GM19372 (cell line): ENCODE results near the gene RASEF.

Source experiments
- ATAC-seq: cut with Tn5 transposase; IDR thresholded peaks from one replicate; pipeline ENCODE4 v1.9.1; 2021; ENCODE audit warnings: mild to moderate bottlenecking, low read depth, moderate library complexity; ENCODE audit not compliant: unreplicated experiment

Gene RASEF

DNA sequence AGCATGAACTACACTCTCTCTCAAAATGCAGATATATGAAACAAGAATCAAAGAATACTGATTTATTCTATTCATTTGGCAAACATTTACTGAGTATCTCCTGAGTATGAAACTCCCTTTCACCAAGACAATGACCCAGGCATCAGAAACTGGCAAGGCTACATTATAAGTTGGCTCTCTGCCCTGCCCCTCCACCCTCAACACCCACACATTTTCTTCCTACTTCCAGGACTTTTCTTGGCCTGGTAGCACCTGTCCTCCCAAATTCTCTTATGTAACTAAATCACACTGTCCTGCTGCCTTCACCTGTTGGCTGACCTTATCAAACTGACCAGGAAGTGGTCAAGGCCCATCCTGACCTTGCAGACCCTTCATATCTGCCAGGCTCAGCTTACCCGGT lies 3.5 kb downstream of the RASEF start:
- ATAC-seq: no peak

DNA sequence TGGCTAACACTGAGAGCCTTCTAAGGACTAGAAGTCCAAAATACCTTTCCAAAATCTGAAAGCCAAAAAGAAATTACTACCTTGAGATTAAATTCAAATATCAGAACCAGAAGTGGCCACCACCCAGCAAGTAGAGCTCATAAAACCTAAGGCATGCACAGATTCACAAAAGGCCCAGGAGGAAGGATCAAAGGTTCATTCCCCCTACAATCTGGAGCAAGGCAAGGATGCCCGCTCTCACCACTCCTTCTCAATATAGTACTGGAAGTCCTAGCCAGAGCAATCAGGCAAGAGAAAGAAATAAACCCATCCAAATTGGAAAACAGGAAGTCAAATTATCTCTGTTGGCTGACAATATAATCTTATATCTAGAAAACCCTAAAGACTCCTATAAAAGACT lies 6.0 kb downstream of the RASEF start:
- ATAC-seq: no peak

DNA sequence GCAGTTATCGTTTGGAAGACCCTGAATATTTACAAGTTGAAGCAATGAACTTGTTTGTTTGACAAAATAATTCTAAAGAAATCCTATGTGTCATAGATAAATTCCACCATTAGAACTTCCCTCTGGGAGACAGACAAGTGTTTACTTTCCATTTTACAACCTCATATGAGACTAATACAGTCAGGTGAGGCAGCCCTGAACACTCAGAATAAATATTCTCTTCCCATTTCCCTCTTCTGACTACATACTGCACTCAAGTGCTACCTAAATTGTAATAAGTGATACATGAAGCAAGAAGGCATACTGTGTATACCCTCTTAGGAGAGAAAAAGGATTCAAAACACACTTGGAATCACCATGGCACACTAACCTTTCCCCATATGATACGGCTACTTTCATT lies 6.8 kb downstream of the RASEF start:
- no peak for ATAC-seq

- ATAC-seq: no peak
Measured at GRCh38 chr9:83047839-83048775, 14.8 kb downstream of the RASEF start.

GRCh38 chr9:83043597-83043996 lies 19.3 kb downstream of the RASEF start:
- ATAC-seq: no peak

GRCh38 chr9:83041771-83042170 lies 21.2 kb downstream of the RASEF start:
- no peak for ATAC-seq

DNA sequence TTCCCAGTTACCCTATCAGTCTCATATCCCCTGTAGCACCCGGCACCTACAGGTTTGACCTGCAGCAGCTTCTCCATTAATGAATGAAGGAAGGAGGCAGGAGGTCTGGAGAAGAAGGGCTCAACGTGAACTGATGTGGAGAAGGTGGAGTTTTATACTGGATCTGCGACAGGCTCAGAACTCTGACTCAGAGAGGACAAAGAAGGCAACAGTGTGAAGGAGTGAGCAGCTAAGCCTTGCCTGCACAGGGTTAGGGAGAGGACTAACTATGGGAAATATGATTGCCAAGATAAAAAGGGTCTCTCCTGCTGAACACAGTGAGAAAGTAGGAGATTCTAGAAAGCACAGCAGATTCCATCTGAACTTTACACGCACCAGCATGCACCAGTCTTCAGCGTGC lies 23.6 kb downstream of the RASEF start:
- ATAC-seq: no peak

DNA sequence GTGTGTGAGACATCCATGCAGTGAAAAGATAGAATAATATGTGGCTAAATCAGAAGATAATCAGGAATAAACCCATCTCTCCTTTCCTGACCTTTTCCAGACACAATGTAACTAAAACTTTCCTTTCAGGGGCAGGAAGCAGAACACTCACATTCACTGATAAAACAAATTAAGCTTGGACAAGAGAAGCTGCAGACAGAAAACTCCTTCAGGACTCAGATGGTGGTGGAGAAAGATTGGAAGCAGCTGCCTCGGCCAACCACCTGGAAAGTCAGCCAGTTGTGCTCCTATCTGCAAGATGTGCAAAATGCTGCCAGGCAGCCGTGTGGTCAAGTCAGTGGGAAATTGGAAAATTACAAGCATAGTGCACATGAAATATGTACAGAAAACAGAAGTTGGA lies 26.9 kb downstream of the RASEF start:
- no peak for ATAC-seq

GRCh38 chr9:83035143-83035542 lies 27.8 kb downstream of the RASEF start:
- ATAC-seq: no peak

DNA sequence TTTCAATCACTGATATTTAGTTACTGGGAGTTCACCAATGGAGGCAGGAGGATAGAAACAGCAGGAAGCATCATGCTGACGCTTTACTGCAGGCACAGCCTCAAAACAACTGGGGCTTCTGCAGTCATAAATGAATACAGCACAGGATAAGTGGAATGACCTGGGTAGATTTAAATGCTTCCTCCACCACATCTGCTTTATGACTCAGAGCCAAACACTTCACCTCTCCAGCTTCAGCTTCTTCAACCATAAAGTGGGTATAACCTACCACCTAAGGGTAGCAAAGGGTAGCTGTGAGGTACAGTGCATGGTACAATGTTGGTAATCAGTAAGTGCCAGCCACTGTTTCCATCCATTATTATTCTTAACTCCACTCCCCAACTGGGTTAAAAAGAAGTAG lies 28.4 kb downstream of the RASEF start:
- ATAC-seq: no peak

DNA sequence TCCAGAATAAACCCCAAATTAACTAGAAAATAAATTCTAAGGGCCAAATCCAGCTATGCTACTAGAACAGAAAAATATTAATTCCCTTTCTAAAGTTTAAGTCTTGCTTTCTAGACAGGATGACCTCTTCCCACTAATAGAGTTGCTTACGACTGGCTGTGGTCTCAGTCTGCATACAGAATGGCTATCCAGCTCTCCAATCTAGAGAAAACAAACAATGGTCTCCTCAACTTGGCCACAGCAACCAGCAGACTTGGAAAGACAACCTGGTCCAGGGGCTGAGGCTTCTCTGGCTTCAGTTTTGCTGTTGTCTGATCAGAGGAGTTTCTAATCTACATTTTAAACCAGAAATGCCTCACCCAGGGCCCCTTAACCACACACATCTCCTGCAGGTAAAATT lies 28.9 kb downstream of the RASEF start:
- no peak for ATAC-seq

DNA sequence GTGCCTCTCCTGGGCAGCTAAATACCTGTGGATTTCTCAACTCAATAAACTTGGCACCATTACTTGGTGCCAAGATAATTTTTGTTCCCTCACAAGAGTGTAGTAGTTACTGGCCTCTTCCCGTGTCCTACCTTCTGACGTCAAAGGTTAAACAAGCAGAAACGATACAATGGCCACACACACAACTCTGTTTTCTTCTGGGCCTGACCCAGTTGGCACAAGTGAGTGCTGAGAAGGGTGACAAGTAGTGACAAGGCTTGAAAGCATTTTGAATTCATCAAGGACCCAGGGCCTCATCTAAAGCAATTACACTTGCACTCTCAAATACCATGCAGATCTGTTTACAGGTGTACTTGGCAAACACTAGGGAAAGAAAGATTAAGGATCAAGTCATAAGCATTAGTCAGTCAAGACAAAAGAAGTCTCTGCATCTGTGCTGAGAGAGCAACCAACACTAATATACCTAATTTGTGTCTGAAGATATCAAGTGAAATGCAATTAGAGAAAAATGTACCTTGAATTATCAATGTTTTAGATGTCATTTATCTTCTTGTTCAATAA lies 30.8 kb downstream of the RASEF start:
- no peak for ATAC-seq

- no peak for ATAC-seq
Measured at GRCh38 chr9:83030391-83031107, 32.4 kb downstream of the RASEF start.

DNA sequence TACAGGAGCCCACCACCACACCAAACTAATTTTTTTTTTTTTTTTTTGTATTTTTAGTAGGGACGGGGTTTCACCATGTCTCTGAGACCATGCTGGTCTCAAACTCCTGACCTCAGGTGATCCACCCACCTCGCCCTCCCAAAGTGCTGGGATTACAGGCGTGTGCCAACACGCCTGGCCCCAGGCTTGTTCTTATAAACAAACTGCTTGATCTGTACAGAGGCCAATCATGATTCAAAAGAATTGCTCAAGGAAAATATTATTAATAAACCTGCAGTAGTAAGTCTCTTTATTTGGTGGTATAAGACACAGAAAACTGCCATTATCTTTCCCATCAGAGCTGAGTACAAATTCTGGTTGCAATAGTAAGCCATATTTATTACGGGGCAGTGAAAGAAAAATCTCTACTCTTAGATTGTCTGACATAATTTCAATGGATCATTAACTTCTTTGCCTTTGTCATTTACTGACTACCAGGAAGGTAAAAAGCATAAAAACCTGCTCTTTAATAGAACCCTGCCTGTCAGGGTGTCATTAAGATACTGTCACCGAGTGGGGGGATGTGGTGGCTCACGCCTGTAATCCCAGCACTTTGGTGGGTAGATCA lies 33.3 kb downstream of the RASEF start:
- ATAC-seq: no peak

- ATAC-seq: no peak
Measured at GRCh38 chr9:83027153-83027891, 35.6 kb downstream of the RASEF start.

- no peak for ATAC-seq
Measured at GRCh38 chr9:83024506-83025125, 38.3 kb downstream of the RASEF start.

GRCh38 chr9:83023151-83023550 lies 39.8 kb downstream of the RASEF start:
- ATAC-seq: no peak

DNA sequence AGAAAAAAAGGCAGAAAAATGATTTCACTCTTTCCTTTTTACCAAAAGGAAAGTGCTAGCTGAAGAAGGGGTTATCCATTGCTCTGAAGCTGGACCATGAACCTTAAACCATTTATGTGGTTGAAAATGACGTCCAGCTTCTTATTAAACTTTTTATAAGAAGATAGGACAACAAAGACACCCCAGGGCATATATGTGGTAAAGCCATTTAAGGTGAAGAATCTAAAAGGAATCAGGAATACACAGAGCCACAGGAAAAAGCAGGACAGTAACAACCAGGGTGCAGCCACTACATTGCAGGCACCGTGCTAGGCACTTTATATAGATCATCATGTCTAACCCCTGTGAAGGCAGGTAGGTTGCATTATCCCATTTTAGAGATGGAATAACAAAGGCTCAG lies 42.1 kb downstream of the RASEF start:
- no peak for ATAC-seq

- ATAC-seq: no peak
Measured at GRCh38 chr9:83020327-83020726, 42.6 kb downstream of the RASEF start.

GRCh38 chr9:83019246-83019645 lies 43.7 kb downstream of the RASEF start:
- ATAC-seq: no peak
